ENCODE data around the gene DR1.
A peak's percentile ranks its signal among the peaks of the same experiment; 100 is the strongest.
"Not testable (repeated sequence)": the region's sequence is repeated elsewhere in the genome, so short reads cannot be mapped to it uniquely, and the experiment has no call there.

Gene DR1

GRCh38 chr1:93344484-93344883 lies 1.2 kb upstream of the DR1 start:
- no peak for DNase-seq

GRCh38 chr1:93344886-93345632 lies 648 bp upstream of the DR1 start:
- DNase-seq: peak in 1 of 2 experiments; percentile 49

- DNase-seq: peak; percentile 2 to 56
Measured at GRCh38 chr1:93346421-93346993, 800 bp downstream of the DR1 start.

- DNase-seq: no peak
Measured at GRCh38 chr1:93347334-93347899, 1.7 kb downstream of the DR1 start.

GRCh38 chr1:93348104-93348728 lies 2.5 kb downstream of the DR1 start:
- no peak for DNase-seq

- DNase-seq: no peak
Measured at GRCh38 chr1:93349231-93350135, 3.8 kb downstream of the DR1 start.

- no peak for DNase-seq
Measured at GRCh38 chr1:93350322-93350721, 4.6 kb downstream of the DR1 start.

GRCh38 chr1:93350875-93351274 lies 5.2 kb downstream of the DR1 start:
- DNase-seq: no peak

- not testable (repeated sequence) for DNase-seq
Measured at GRCh38 chr1:93351346-93351745, 5.6 kb downstream of the DR1 start.

- DNase-seq: no peak
Measured at GRCh38 chr1:93352376-93352775, 6.7 kb downstream of the DR1 start.

- no peak for DNase-seq
Measured at GRCh38 chr1:93353286-93353685, 7.6 kb downstream of the DR1 start.

- DNase-seq: no peak
Measured at GRCh38 chr1:93354749-93355148, 9.0 kb downstream of the DR1 start.

- no peak for DNase-seq
Measured at GRCh38 chr1:93357242-93357641, 11.5 kb downstream of the DR1 start.

- DNase-seq: no peak
Measured at GRCh38 chr1:93358293-93358692, 12.6 kb downstream of the DR1 start.

- no peak for DNase-seq
Measured at GRCh38 chr1:93360111-93360510, 14.4 kb downstream of the DR1 start.

GRCh38 chr1:93362237-93362636 lies 16.5 kb downstream of the DR1 start:
- DNase-seq: no peak

- no peak for DNase-seq
Measured at GRCh38 chr1:93365813-93366212, 20.1 kb downstream of the DR1 start.

- no peak for DNase-seq
Measured at GRCh38 chr1:93369734-93370133, 24.0 kb downstream of the DR1 start.

- DNase-seq: no peak
Measured at GRCh38 chr1:93374334-93375106, 28.8 kb downstream of the DR1 start.

- DNase-seq: no peak
Measured at GRCh38 chr1:93384656-93385055, 38.9 kb downstream of the DR1 start.

GRCh38 chr1:93386268-93386667 lies 40.6 kb downstream of the DR1 start:
- not testable (repeated sequence) for DNase-seq

- no peak for DNase-seq
Measured at GRCh38 chr1:93394514-93394913, 48.8 kb downstream of the DR1 start.
